ENCODE data around the gene CBS.

Gene CBS

GRCh38 chr21:43034826-43035225, 40.8 kb downstream of the CBS start:
- ChIA-PET CTCF (no interaction called here), POLR2A (no interaction called here)
- H3K36me3 ChIP-seq (ENCODE audit: control insufficient read depth in 4 of 4, insufficient read depth in 4 of 4, low read length in 3 of 4): peaks cover 0 to 29% (median 12%) of the 10 kb centered on the region in 4 experiments
- WGBS (ENCODE audit: insufficient coverage): 100% methylated on average over 3 of the region's 5 CpGs
- H3K27me3 ChIP-seq (replicated peaks in 2 of 5; ENCODE audit: control insufficient read depth in 4 of 5, insufficient read depth in 5 of 5, low read length in 4 of 5): no peaks in the 10 kb centered on the region
- H3K9me3 ChIP-seq (ENCODE audit: control extremely low read depth in 1 of 5, control insufficient read depth in 4 of 5, insufficient read depth in 2 of 5, low read depth in 1 of 5, low read length in 4 of 5): no peaks in the 10 kb centered on the region
- no peaks in the 10 kb centered on the region for H3K4me1 ChIP-seq (ENCODE audit: control extremely low read depth in 1 of 4, control insufficient read depth in 4 of 4, insufficient read depth in 4 of 4, low read length in 3 of 4)
- DNase-seq: no peak
- no peak overlapping the region for H3K4me3 ChIP-seq (ENCODE audit: control insufficient read depth in 1 of 7, extremely low read depth in 1 of 7, insufficient read depth in 4 of 7, low read depth in 2 of 7, low read length in 6 of 7)
- H3K27ac ChIP-seq (ENCODE audit: insufficient read depth in 1 of 2, low read depth in 1 of 2, low read length in 2 of 2, poor library complexity in 1 of 2, severe bottlenecking in 2 of 2): no peak overlapping the region

- Histone ChIP-seq H3K4me3 (ENCODE audit: control insufficient read depth in 1 of 7, extremely low read depth in 1 of 7, insufficient read depth in 4 of 7, low read depth in 2 of 7, low read length in 6 of 7) (no peak overlapping the region), H3K4me1 (ENCODE audit: control extremely low read depth in 1 of 4, control insufficient read depth in 4 of 4, insufficient read depth in 4 of 4, low read length in 3 of 4) (no peaks in the 10 kb centered on the region), H3K27me3 (replicated peaks in 2 of 5; ENCODE audit: control insufficient read depth in 4 of 5, insufficient read depth in 5 of 5, low read length in 4 of 5) (no peaks in the 10 kb centered on the region), H3K36me3 (ENCODE audit: control insufficient read depth in 4 of 4, insufficient read depth in 4 of 4, low read length in 3 of 4) (peaks cover under 1 to 33% (median 16%) of the 10 kb centered on the region in 4 experiments), H3K27ac (ENCODE audit: insufficient read depth in 1 of 2, low read depth in 1 of 2, low read length in 2 of 2, poor library complexity in 1 of 2, severe bottlenecking in 2 of 2) (no peak overlapping the region), H3K9me3 (ENCODE audit: control extremely low read depth in 1 of 5, control insufficient read depth in 4 of 5, insufficient read depth in 2 of 5, low read depth in 1 of 5, low read length in 4 of 5) (no peaks in the 10 kb centered on the region)
- no peak for DNase-seq
- ChIA-PET POLR2A (no interaction called here), CTCF (no interaction called here)
- no CpG with 5 or more reads among the region's 1 CpG for WGBS (ENCODE audit: insufficient coverage)
Observed at GRCh38 chr21:43034101-43034500, 41.5 kb downstream of the CBS start.

- no peak overlapping the region for H3K4me3 ChIP-seq (ENCODE audit: control insufficient read depth in 1 of 7, extremely low read depth in 1 of 7, insufficient read depth in 4 of 7, low read depth in 2 of 7, low read length in 6 of 7)
- ChIA-PET CTCF (interaction anchor here (0.6 kb wide), 1 partner anchor 841 kb away, joined by 3 read pairs; no protein-coding TSS in a partner anchor), POLR2A (interaction anchor here (0.6 kb wide), 1 partner anchor 508 kb away, joined by 4 read pairs; no protein-coding TSS in a partner anchor)
- H3K9me3 ChIP-seq (ENCODE audit: control extremely low read depth in 1 of 5, control insufficient read depth in 4 of 5, insufficient read depth in 2 of 5, low read depth in 1 of 5, low read length in 4 of 5): no peaks in the 10 kb centered on the region
- no peaks in the 10 kb centered on the region for H3K27me3 ChIP-seq (replicated peaks in 2 of 5; ENCODE audit: control insufficient read depth in 4 of 5, insufficient read depth in 5 of 5, low read length in 4 of 5)
- H3K27ac ChIP-seq (ENCODE audit: insufficient read depth in 1 of 2, low read depth in 1 of 2, low read length in 2 of 2, poor library complexity in 1 of 2, severe bottlenecking in 2 of 2): no peak overlapping the region
- 96% methylated on average over 12 of the region's 12 CpGs for WGBS (ENCODE audit: insufficient coverage)
- H3K4me1 ChIP-seq (ENCODE audit: control extremely low read depth in 1 of 4, control insufficient read depth in 4 of 4, insufficient read depth in 4 of 4, low read length in 3 of 4): no peaks in the 10 kb centered on the region
- peaks cover 4 to 48% (median 29%) of the 10 kb centered on the region in 4 experiments for H3K36me3 ChIP-seq (ENCODE audit: control insufficient read depth in 4 of 4, insufficient read depth in 4 of 4, low read length in 3 of 4)
- DNase-seq: no peak
Observed at GRCh38 chr21:43031121-43031619, 44.5 kb downstream of the CBS start.

GRCh38 chr21:43029785-43030184, 45.9 kb downstream of the CBS start:
- ChIA-PET CTCF (no interaction called here), POLR2A (no interaction called here)
- WGBS (ENCODE audit: insufficient coverage): 94% methylated on average over 10 of the region's 13 CpGs

DNA sequence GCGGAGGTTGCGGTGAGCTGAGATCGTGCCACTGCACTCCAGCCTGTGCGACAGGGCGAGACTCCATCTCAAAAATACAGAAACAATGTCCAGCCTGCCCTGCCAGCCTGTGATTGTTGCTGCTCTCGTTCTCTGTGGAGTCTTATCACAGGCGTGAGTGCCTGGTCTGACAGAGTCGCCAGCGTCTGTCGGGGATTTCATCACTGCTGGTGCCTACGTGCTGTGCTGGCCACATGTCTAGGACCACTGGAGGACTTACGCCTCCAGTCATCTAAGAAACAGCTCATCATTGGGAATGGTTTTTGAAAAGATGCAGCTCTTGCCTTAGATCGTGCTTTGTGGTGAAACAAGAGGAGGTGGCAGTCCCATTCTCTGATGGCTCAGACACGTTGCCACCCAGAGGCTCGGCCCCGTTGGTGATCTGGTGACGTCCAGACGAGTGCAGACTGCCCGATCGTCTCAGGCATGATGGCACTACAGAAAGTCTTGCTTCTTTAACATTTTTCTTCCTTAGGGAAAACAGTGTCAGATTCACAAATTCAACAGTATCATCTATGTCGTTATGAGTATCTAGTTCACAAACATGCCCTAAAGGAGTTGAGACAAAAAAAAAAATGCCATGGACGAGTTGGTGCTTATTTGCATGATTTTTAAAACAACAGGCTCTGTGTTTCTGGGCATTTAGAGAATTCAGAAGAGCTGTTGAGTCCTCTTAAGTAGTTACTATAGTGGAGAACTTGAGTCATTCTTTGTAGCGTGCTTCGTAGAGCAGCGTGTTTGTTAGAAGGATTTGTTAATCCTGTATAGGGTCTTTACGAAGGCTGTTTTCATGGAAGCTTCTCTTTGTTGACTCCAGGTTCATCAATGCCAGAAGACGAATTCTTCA, 47.5 kb downstream of the CBS start:
- Histone ChIP-seq H3K4me3 (ENCODE audit: control insufficient read depth in 1 of 7, extremely low read depth in 1 of 7, insufficient read depth in 4 of 7, low read depth in 2 of 7, low read length in 6 of 7) (no peak overlapping the region), H3K9me3 (ENCODE audit: control extremely low read depth in 1 of 5, control insufficient read depth in 4 of 5, insufficient read depth in 2 of 5, low read depth in 1 of 5, low read length in 4 of 5) (no peaks in the 10 kb centered on the region), H3K27ac (ENCODE audit: insufficient read depth in 1 of 2, low read depth in 1 of 2, low read length in 2 of 2, poor library complexity in 1 of 2, severe bottlenecking in 2 of 2) (no peak overlapping the region), H3K36me3 (ENCODE audit: control insufficient read depth in 4 of 4, insufficient read depth in 4 of 4, low read length in 3 of 4) (peaks cover 7 to 68% (median 44%) of the 10 kb centered on the region in 4 experiments), H3K4me1 (ENCODE audit: control extremely low read depth in 1 of 4, control insufficient read depth in 4 of 4, insufficient read depth in 4 of 4, low read length in 3 of 4) (no peaks in the 10 kb centered on the region), H3K27me3 (replicated peaks in 2 of 5; ENCODE audit: control insufficient read depth in 4 of 5, insufficient read depth in 5 of 5, low read length in 4 of 5) (no peaks in the 10 kb centered on the region)
- ChIA-PET CTCF (interaction anchor here (1.6 kb wide), 1 partner anchor 15 kb away, joined by 4 read pairs; no protein-coding TSS in a partner anchor), POLR2A (no interaction called here)
- 95% methylated on average over 26 of the region's 27 CpGs for WGBS (ENCODE audit: insufficient coverage)
- no peak for DNase-seq

More at GRCh38 chr21:43029785-43030184, 45.9 kb downstream of the CBS start:
- H3K9me3 ChIP-seq (ENCODE audit: control extremely low read depth in 1 of 5, control insufficient read depth in 4 of 5, insufficient read depth in 2 of 5, low read depth in 1 of 5, low read length in 4 of 5): no peaks in the 10 kb centered on the region
- no peak overlapping the region for H3K27ac ChIP-seq (ENCODE audit: insufficient read depth in 1 of 2, low read depth in 1 of 2, low read length in 2 of 2, poor library complexity in 1 of 2, severe bottlenecking in 2 of 2)
- no peaks in the 10 kb centered on the region for H3K4me1 ChIP-seq (ENCODE audit: control extremely low read depth in 1 of 4, control insufficient read depth in 4 of 4, insufficient read depth in 4 of 4, low read length in 3 of 4)
- H3K36me3 ChIP-seq (ENCODE audit: control insufficient read depth in 4 of 4, insufficient read depth in 4 of 4, low read length in 3 of 4): peaks cover 4 to 56% (median 37%) of the 10 kb centered on the region in 4 experiments
- H3K27me3 ChIP-seq (replicated peaks in 2 of 5; ENCODE audit: control insufficient read depth in 4 of 5, insufficient read depth in 5 of 5, low read length in 4 of 5): no peaks in the 10 kb centered on the region
- DNase-seq: no peak
- no peak overlapping the region for H3K4me3 ChIP-seq (ENCODE audit: control insufficient read depth in 1 of 7, extremely low read depth in 1 of 7, insufficient read depth in 4 of 7, low read depth in 2 of 7, low read length in 6 of 7)

DNA sequence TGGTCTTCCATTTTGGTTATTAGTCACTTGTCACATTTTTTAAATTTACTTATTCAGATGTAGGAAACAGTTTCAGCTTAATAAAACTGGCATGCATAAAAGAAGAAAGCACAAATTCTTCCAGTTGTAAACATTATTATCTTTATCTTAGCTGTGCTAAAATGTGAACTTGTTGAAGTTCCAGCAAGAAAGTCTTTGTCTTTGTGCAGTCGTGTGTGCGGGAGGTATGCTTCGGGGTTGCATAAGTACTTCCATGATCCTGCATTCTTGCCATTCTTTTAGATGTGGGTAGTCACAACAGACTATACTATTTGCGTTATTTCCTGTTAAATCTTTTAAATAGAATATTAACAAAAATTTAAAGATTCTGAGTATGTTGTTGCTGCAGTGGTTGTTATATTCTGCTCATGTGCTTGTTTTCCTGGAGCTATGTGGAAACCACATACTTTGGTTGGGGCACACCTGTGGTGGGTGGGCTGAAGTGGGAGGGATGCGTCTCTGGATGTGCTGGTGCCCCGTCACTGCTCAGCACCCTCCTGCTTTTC, 49.9 kb downstream of the CBS start:
- H3K36me3 ChIP-seq (ENCODE audit: control insufficient read depth in 4 of 4, insufficient read depth in 4 of 4, low read length in 3 of 4): peaks cover 9 to 70% (median 51%) of the 10 kb centered on the region in 4 experiments
- CTCF ChIA-PET: interaction anchor here (1.3 kb wide), 2 partner anchors 10 to 104 kb away, joined by 3 to 5 read pairs; no protein-coding TSS in a partner anchor
- H3K27ac ChIP-seq (ENCODE audit: insufficient read depth in 1 of 2, low read depth in 1 of 2, low read length in 2 of 2, poor library complexity in 1 of 2, severe bottlenecking in 2 of 2): no peak overlapping the region
- H3K27me3 ChIP-seq (replicated peaks in 2 of 5; ENCODE audit: control insufficient read depth in 4 of 5, insufficient read depth in 5 of 5, low read length in 4 of 5): no peaks in the 10 kb centered on the region
- H3K4me1 ChIP-seq (ENCODE audit: control extremely low read depth in 1 of 4, control insufficient read depth in 4 of 4, insufficient read depth in 4 of 4, low read length in 3 of 4): no peaks in the 10 kb centered on the region
- DNase-seq: no peak
- 100% methylated on average over 1 of the region's 6 CpGs for WGBS (ENCODE audit: insufficient coverage)
- no peaks in the 10 kb centered on the region for H3K9me3 ChIP-seq (ENCODE audit: control extremely low read depth in 1 of 5, control insufficient read depth in 4 of 5, insufficient read depth in 2 of 5, low read depth in 1 of 5, low read length in 4 of 5)
- H3K4me3 ChIP-seq (ENCODE audit: control insufficient read depth in 1 of 7, extremely low read depth in 1 of 7, insufficient read depth in 4 of 7, low read depth in 2 of 7, low read length in 6 of 7): no peak overlapping the region
- POLR2A ChIA-PET: no interaction called here
